Measurements from ENCODE around the gene TSPAN6.

DNA sequence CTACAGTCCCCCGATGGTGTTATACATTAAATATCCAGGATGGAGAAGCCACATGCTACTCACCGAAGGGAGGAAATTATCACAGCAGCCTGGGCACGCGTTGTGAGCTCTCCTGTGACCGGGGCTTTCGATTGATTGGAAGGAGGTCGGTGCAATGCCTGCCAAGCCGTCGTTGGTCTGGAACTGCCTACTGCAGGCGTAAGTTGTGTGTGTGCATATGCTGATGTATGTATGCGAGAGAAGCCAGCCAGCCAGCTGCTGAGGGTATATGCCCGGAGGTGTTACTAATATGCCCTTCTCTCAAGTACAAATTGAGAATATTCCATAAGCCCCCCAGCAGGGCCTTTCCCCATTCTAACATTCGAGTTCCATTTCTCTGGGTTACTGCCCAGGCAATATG is 25.6 kb upstream of the TSPAN6 start:
- TF ChIP-seq, protein P1, sequence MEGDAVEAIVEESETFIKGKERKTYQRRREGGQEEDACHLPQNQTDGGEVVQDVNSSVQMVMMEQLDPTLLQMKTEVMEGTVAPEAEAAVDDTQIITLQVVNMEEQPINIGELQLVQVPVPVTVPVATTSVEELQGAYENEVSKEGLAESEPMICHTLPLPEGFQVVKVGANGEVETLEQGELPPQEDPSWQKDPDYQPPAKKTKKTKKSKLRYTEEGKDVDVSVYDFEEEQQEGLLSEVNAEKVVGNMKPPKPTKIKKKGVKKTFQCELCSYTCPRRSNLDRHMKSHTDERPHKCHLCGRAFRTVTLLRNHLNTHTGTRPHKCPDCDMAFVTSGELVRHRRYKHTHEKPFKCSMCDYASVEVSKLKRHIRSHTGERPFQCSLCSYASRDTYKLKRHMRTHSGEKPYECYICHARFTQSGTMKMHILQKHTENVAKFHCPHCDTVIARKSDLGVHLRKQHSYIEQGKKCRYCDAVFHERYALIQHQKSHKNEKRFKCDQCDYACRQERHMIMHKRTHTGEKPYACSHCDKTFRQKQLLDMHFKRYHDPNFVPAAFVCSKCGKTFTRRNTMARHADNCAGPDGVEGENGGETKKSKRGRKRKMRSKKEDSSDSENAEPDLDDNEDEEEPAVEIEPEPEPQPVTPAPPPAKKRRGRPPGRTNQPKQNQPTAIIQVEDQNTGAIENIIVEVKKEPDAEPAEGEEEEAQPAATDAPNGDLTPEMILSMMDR (conservative IDR thresholded peaks at IDR 0.05; ENCODE audit: low read length), result no peak
- TF ChIP-seq EZH2phosphoT487 (IDR thresholded peaks at IDR 0.05; ENCODE audit: borderline replicate concordance), result no peak
